Spinal cord (tissue), 10 donors: ENCODE data around the gene SYMPK. TPM values are rescaled to one million over a fixed set of nuclear protein-coding genes. Genes with fewer than 3 reads are reported as not detected.

Experiments used
- DNase-seq, 6 donors: peaks; one replicate each; pipeline versions ENCODE4 v3.0.0 to v3.0.0-alpha.2; 2013 to 2015; ENCODE audit warnings: low spot score in 6 of 6, low read depth in 4 of 6
- H3K27ac ChIP-seq: one replicate; pipeline ENCODE4 v1.5.1; 2013; ENCODE audit warnings: low read depth, low read length, control low read depth
- H3K27me3 ChIP-seq: one replicate; pipeline ENCODE4 v1.6.1; 2013; ENCODE audit warnings: low read length; ENCODE audit not compliant: control insufficient read depth, insufficient read depth
- H3K36me3 ChIP-seq: one replicate; pipeline ENCODE4 v1.6.1; 2013; ENCODE audit warnings: low read length; ENCODE audit not compliant: control insufficient read depth, insufficient read depth
- H3K4me1 ChIP-seq: one replicate; pipeline ENCODE4 v1.6.1; 2013; ENCODE audit warnings: low read length; ENCODE audit not compliant: control insufficient read depth, insufficient read depth
- H3K4me3 ChIP-seq: one replicate; pipeline ENCODE4 v1.5.1; 2013; ENCODE audit warnings: low read depth, low read length, control low read depth
- H3K9me3 ChIP-seq: one replicate; pipeline ENCODE4 v1.6.1; 2013; ENCODE audit warnings: low read length; ENCODE audit not compliant: control insufficient read depth, insufficient read depth
- WGBS: methylation state at CpG from one replicate; pipeline ENCODE4 v1.1.5; 2013; ENCODE audit warnings: missing lambda C conversion rate; ENCODE audit not compliant: insufficient coverage; 5-methylcytosine and 5-hydroxymethylcytosine counted together
- polyA plus RNA-seq, 2 donors: library from polyadenylated mRNA; unstranded; fragments of 120-200 nt; gene quantifications; one replicate each; pipeline ENCODE4 v1.2.1, GENCODE V29; 2013; ENCODE audit not compliant: insufficient read length in 2 of 2
- total RNA-seq, 2 donors: library from RNA; depleted of rRNA in 1 of 2; stranded (reverse); fragments of 120-200 nt in 1 of 2; fragments of >200 nt in 1 of 2; gene quantifications; one replicate each; pipeline versions ENCODE4 v1.2.3 to v1.2.4, GENCODE V29; 2013 to 2014
- donor health status: healthy.

The SYMPK gene
- total and polyA plus RNA-seq, 4 donors = 23.2 to 63.9 (median 45.5) TPM

GRCh38 chr19:45828523-45828922 lies 34.4 kb downstream of the SYMPK start:
- H3K4me3 ChIP-seq = no peak overlapping the region
- H3K27ac ChIP-seq = no peak overlapping the region
- no peaks in the 10 kb centered on the region for H3K9me3 ChIP-seq
- H3K27me3 ChIP-seq = no peaks in the 10 kb centered on the region
- H3K36me3 ChIP-seq = peaks cover 93% of the 10 kb centered on the region
- no peaks in the 10 kb centered on the region for H3K4me1 ChIP-seq
- no peak for DNase-seq
- 95% methylated on average over 9 of the region's 9 CpGs for WGBS

- no peaks in the 10 kb centered on the region for H3K9me3 ChIP-seq
- no peak for DNase-seq
- H3K4me1 ChIP-seq = no peaks in the 10 kb centered on the region
- no peak overlapping the region for H3K27ac ChIP-seq
- peaks cover 93% of the 10 kb centered on the region for H3K36me3 ChIP-seq
- H3K27me3 ChIP-seq = no peaks in the 10 kb centered on the region
- H3K4me3 ChIP-seq = no peak overlapping the region
- 93% methylated on average over 15 of the region's 16 CpGs for WGBS
Observed at GRCh38 chr19:45827459-45828093, 35.4 kb downstream of the SYMPK start.

GRCh38 chr19:45826934-45827333 lies 36.0 kb downstream of the SYMPK start:
- no peaks in the 10 kb centered on the region for H3K9me3 ChIP-seq
- no peaks in the 10 kb centered on the region for H3K4me1 ChIP-seq
- H3K27ac ChIP-seq = no peak overlapping the region
- no peak overlapping the region for H3K4me3 ChIP-seq
- no peaks in the 10 kb centered on the region for H3K27me3 ChIP-seq
- WGBS = 73% methylated on average over 10 of the region's 11 CpGs
- peaks cover 93% of the 10 kb centered on the region for H3K36me3 ChIP-seq
- no peak for DNase-seq

GRCh38 chr19:45825917-45826893 lies 36.7 kb downstream of the SYMPK start:
- Histone ChIP-seq H3K4me1 (no peaks in the 10 kb centered on the region), H3K36me3 (peaks cover 92% of the 10 kb centered on the region), H3K27me3 (no peaks in the 10 kb centered on the region), H3K9me3 (no peaks in the 10 kb centered on the region), H3K4me3 (no peak overlapping the region), H3K27ac (no peak overlapping the region)
- 85% methylated on average over 18 of the region's 22 CpGs for WGBS
- no peak for DNase-seq

GRCh38 chr19:45825263-45825605 lies 37.7 kb downstream of the SYMPK start:
- Histone ChIP-seq H3K27ac (no peak overlapping the region), H3K9me3 (no peaks in the 10 kb centered on the region), H3K4me1 (no peaks in the 10 kb centered on the region), H3K36me3 (peaks cover 93% of the 10 kb centered on the region), H3K27me3 (no peaks in the 10 kb centered on the region), H3K4me3 (no peak overlapping the region)
- no peak for DNase-seq
- 100% methylated on average over 1 of the region's 8 CpGs for WGBS

- H3K27me3 ChIP-seq = no peaks in the 10 kb centered on the region
- DNase-seq = no peak
- H3K27ac ChIP-seq = no peak overlapping the region
- H3K4me1 ChIP-seq = no peaks in the 10 kb centered on the region
- peaks cover 93% of the 10 kb centered on the region for H3K36me3 ChIP-seq
- no peak overlapping the region for H3K4me3 ChIP-seq
- 92% methylated on average over 25 of the region's 26 CpGs for WGBS
- no peaks in the 10 kb centered on the region for H3K9me3 ChIP-seq
Observed at GRCh38 chr19:45824531-45825262, 38.2 kb downstream of the SYMPK start.

GRCh38 chr19:45824041-45824471 lies 38.9 kb downstream of the SYMPK start:
- 50% methylated on average over 12 of the region's 12 CpGs for WGBS
- no peaks in the 10 kb centered on the region for H3K9me3 ChIP-seq

GRCh38 chr19:45823182-45823581 lies 39.8 kb downstream of the SYMPK start:
- Histone ChIP-seq H3K4me3 (no peak overlapping the region), H3K4me1 (no peaks in the 10 kb centered on the region), H3K27me3 (no peaks in the 10 kb centered on the region), H3K27ac (no peak overlapping the region), H3K9me3 (no peaks in the 10 kb centered on the region), H3K36me3 (peaks cover 94% of the 10 kb centered on the region)
- DNase-seq = no peak
- WGBS = 96% methylated on average over 12 of the region's 12 CpGs

More at GRCh38 chr19:45824041-45824471, 38.9 kb downstream of the SYMPK start:
- H3K4me3 ChIP-seq = no peak overlapping the region
- DNase-seq = peak in 2 of 6 donors; percentile 26 to 42
- peaks cover 95% of the 10 kb centered on the region for H3K36me3 ChIP-seq
- no peak overlapping the region for H3K27ac ChIP-seq
- H3K27me3 ChIP-seq = no peaks in the 10 kb centered on the region
- H3K4me1 ChIP-seq = no peaks in the 10 kb centered on the region

GRCh38 chr19:45822716-45823115 lies 40.2 kb downstream of the SYMPK start:
- peaks cover 1% of the 10 kb centered on the region for H3K4me1 ChIP-seq

More at GRCh38 chr19:45822716-45823115, 40.2 kb downstream of the SYMPK start:
- whole genome bisulfite sequencing = 96% methylated on average over 3 of the region's 5 CpGs
- DNase-seq = no peak
- H3K4me3 ChIP-seq = no peak overlapping the region
- H3K27ac ChIP-seq = no peak overlapping the region
- no peaks in the 10 kb centered on the region for H3K27me3 ChIP-seq
- no peaks in the 10 kb centered on the region for H3K9me3 ChIP-seq
- peaks cover 94% of the 10 kb centered on the region for H3K36me3 ChIP-seq
